NCI-H2227 (cell line): Measurements from ENCODE around the gene NPL.

ENCODE experiments used
- DNase-seq: peaks from one replicate; lab custom pipeline; 2025; ENCODE audit not compliant: unreplicated experiment; lab: John Stamatoyannopoulos, UW

The NPL gene

GRCh38 chr1:182811975-182812722 lies 22.6 kb downstream of the NPL start:
- DNase-seq: peak; percentile 19

- DNase-seq: no peak
Measured at GRCh38 chr1:182816863-182817262, 27.3 kb downstream of the NPL start.

GRCh38 chr1:182817802-182818201 lies 28.2 kb downstream of the NPL start:
- no peak for DNase-seq

DNA sequence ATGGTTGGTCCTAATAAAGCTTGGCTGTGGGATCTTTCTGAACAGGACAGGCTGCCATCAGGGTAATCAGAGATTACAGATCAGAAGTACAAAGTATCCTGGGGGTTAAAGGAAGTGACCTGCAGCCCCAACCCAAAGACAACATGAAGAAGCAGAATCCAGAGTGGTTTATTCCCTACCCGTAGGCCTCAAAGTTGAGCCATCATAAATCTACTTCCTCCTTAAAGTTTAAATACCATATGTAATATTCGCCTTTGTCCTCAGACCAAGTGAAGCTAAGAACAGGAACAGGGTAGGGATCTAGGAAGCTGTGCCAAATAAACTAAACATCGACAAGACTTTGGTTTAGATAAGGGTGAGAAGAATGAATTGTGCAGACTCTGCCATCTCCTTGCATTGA lies 33.6 kb downstream of the NPL start:
- DNase-seq: no peak

DNA sequence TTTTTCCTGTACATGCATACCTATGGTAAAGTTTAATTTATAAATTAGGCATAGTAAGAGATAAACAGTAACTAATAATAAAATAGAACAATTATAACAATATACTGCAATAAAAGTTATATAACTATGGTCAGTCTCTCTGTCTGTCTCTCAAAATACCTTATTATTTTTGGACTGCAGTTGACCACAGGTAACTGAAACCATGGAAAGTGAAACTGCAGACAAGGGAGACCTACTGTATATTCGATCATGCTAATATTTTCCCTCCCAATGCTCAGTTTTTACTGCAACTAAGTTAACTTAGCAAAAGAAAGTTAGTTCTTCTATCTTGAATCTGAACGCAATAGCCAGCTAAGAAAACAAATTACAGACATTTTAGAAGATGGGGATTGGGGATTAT lies 37.3 kb downstream of the NPL start:
- DNase-seq: no peak

DNA sequence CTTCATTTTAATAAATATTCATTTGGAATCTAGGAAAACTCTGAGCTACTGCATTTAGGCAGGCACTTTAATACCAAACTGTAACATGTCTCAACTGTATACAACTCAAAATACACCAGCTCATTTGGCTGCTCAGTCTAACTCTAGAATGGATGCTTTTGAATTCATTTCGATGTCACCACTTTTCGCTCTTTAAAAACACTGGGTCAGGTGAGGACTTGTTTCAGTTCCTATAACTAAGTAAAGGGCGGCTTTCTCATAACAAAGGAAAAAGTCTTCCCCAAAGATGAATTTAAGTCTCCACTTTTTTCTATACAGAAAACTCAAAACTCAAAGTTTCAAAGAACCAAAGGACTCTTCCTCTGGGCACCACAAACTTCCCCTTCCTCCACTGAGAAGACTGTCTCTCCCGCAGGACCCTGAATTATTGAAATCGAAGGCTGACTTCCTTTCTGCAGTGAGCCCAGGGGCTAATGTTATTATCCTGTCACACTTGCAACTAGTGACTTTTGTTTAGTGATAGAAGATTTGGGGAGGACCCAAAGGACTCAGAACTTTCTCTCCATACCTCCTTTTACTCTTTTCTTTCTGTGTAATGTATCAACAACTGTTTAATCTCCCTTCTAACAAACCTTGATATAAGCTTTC lies 39.8 kb downstream of the NPL start:
- no peak for DNase-seq

- no peak for DNase-seq
Measured at GRCh38 chr1:182833271-182833670, 43.7 kb downstream of the NPL start.

DNA sequence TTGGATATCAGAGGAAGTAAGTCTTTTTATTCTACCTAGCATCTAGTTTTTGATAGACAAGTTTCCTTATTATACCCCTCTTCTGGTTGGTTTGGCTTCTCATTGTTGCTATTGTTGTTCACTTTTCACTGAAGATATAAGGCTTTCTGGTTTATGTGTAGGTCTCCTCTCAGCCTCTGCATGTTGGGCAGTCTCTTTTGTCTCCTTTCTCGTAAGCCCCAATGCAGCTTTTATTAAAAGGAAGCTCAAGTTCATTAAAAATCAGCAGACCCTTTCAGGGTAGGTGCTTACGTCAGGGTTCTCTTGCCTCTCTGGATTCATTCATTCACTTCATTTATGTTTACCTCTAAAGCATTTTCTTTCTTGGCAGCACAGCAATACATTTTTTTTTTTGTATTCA lies 44.8 kb downstream of the NPL start:
- DNase-seq: no peak

DNA sequence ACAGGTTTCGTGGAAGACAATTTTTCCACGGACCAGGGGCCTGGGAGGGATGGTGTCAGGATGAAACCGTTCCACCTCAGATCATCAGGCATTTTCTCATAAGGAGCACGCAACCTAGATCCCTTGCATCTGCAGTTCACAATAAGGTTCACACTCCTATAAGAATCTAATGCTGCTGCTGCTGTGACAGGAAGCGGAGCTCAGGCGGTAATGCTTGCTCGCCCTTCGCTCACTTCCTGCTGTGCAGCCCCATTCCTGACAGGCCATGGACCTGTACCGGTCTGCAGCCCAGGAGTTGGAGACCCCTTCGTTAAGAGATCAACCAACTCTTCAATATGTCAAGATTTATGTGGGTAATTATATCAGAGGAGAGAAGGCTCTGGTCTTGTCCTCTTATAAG lies 46.2 kb downstream of the NPL start:
- no peak for DNase-seq

DNA sequence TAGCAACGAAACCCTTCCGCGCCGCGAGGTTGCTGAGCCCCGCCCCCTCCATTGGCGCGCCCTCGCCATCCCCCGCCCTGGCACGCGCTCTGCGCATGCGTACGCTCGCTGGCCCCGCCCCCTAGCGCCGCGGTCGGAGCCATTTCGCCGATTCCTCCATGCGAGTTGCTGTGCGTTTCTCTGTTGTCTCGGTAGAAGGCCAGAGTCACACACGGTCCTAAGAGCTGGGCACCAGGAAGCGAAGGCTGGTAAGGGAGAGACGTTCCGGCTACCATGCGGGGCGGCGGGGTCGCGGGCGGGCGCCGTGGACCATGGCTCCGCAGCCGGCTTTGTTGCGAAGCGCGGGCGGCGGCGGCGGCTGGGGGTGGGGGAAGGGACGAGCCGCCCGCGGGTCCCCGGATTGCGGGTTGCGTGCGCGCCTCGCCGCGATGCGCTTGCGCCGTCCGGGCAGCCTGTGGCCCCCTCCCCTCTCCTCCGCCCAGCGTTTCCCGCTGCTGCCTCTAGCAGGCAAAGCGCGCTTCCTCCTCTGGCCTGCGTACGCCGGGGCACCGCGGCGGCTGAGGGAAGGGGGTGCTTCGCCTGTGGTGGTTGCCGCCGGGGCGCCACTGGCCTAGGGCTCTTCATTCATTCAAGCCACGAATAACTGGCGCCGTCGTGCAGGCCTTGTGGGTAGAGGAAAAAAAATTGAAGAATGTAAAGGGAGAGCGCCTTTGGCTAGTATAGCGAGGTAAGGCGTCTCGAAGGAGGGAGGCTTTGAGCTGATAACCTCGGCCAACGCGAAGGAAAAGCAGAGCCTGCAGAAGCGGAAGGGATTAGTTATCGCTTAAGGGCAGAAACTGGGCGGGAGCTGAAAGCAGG lies 49.9 kb downstream of the NPL start, which contains the start of gene DHX9:
DHX9 (plus strand) TSS at position 139 of the 858 bp plus-strand sequence. CDS start 3,220 bp downstream, outside the sequence.
- DNase-seq: peak; percentile 97

DNA sequence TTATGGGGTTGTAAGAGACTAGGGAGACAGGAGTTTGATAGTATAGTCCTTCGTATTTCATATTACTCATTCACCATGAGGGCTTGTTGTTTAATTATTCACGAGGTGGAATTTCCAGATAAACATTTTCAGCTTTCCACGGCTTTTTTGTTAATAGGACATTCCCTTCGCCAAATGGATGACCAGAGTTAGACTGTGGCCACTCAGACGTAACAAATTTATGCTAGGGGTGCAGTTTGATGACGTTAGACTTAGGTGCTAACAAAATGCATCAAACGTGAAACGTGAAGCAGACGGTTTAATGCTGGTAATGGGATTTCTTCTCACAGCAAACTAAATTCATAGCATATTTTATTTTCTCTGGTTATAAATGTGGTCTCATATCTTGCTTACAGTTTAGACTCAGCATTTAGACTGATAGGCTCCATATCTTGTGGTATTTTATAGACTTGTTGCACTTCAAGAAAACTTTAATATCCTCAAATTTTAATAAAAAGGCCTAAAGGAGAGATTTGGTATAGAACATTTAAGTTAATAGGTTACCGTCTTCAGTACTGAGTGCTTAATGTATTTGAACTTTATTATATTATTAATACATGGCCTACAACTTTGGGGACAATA lies 51.9 kb downstream of the NPL start:
- peak; percentile 42 for DNase-seq

GRCh38 chr1:182842265-182842664 lies 52.7 kb downstream of the NPL start:
- no peak for DNase-seq

- DNase-seq: no peak
Measured at GRCh38 chr1:182845379-182845778, 55.8 kb downstream of the NPL start.

DNA sequence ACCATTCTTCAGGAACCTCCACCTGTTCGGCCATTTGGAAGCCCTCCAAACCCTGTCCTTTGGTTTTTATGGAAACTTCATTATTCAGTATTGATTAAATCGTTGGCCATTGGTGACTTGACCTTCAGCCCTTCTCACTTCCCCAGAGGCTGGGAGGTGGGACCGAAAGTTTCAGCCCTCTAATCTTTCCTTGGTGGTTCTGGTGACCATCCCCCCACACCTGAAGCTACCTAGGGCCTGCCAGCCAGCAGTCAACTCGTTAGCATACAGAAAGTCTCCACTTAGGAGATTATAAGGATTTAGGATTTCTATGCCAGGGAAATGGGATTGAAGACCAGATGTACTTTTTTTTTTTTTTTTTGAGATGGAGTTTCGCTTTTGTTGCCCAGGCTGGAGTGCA lies 56.3 kb downstream of the NPL start:
- no peak for DNase-seq

- no peak for DNase-seq
Measured at GRCh38 chr1:182847105-182847504, 57.5 kb downstream of the NPL start.

GRCh38 chr1:182848736-182849135 lies 59.2 kb downstream of the NPL start:
- DNase-seq: no peak

- no peak for DNase-seq
Measured at GRCh38 chr1:182850319-182850718, 60.7 kb downstream of the NPL start.

- no peak for DNase-seq
Measured at GRCh38 chr1:182851825-182852224, 62.3 kb downstream of the NPL start.

DNA sequence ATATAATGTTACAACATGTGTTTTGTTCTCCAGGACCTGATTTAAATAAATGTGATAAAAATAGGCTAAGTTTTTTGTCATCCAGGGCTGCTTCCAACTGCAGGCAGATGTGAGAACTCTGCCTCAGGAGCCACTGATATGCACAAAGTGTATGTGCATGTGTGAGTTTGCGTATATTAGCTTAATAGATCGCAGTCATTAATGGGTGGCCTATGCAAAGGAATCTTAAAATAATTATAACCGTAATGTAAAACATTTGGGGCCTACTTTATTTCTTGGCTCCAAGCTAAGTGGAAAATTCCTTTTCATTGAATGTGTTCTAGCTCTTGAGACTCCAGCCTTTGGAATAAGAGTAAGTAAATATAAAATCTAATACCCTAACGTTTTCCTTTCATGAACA lies 66.3 kb downstream of the NPL start:
- no peak for DNase-seq

DNA sequence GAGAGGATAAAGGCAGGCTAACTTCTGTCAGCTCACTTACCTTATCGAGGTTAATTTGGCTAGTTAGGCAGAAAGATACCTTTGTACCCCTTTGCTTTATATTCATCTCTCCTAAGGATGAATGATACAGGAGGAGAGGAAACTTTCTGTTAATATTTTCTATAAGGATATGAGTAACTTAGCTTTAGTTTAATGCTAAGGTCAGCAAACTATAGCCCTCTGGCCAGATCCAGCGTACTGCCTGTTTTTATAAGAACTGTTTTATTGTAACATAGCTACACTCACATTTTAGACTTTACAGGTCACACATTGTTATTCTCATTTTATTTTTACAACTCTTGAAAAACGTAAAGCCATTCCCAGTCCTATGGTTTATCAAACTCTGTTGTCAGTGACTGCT lies 67.6 kb downstream of the NPL start:
- DNase-seq: no peak

GRCh38 chr1:182860658-182861057 lies 71.1 kb downstream of the NPL start:
- no peak for DNase-seq
